WI38 (cell line): ENCODE results near the gene EFNA5.

Experiments
- H3K4me3 ChIP-seq: 2 replicates; pipeline ENCODE4 v1.5.1; 2011; ENCODE audit warnings: low read depth, mild to moderate bottlenecking, control low read depth, low read length
- CTCF ChIP-seq: IDR thresholded peaks from 2 replicates; pipeline ENCODE4 v1.5.1; 2012; ENCODE audit warnings: low read depth, mild to moderate bottlenecking, control low read depth, low read length

Gene EFNA5

DNA sequence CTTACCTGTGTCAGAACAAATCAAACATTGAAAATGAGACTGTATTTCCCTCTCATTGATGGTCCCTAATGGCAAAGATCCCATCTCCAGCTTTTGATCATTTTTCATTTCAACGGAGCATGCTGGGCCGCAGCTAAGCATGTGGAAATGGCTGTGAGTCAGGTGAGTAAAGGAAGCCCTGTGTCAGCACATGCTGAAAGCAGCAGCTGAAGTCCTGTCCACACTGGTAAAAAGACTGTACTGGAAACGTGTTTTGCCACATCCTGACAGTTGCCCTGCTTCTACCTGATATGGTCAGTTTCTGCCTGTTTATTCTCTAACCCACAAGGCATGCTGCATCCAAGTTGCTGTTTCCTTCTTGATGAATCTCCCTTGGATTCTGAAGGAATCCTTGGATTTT lies 330.1 kb downstream of the EFNA5 start:
- H3K4me3 ChIP-seq, result no peak overlapping the region
- TF ChIP-seq CTCF, result no peak

- TF ChIP-seq CTCF, result no peak
- no peak overlapping the region for H3K4me3 ChIP-seq
Observed at GRCh38 chr5:107338335-107338734, 332.4 kb downstream of the EFNA5 start.

GRCh38 chr5:107337281-107337680 lies 333.5 kb downstream of the EFNA5 start:
- no peak overlapping the region for H3K4me3 ChIP-seq
- no peak for TF ChIP-seq CTCF

- no peak for TF ChIP-seq CTCF
- no peak overlapping the region for H3K4me3 ChIP-seq
Observed at GRCh38 chr5:107331882-107332281, 338.9 kb downstream of the EFNA5 start.

GRCh38 chr5:107331312-107331711 lies 339.4 kb downstream of the EFNA5 start:
- TF ChIP-seq CTCF, result no peak
- H3K4me3 ChIP-seq, result no peak overlapping the region

DNA sequence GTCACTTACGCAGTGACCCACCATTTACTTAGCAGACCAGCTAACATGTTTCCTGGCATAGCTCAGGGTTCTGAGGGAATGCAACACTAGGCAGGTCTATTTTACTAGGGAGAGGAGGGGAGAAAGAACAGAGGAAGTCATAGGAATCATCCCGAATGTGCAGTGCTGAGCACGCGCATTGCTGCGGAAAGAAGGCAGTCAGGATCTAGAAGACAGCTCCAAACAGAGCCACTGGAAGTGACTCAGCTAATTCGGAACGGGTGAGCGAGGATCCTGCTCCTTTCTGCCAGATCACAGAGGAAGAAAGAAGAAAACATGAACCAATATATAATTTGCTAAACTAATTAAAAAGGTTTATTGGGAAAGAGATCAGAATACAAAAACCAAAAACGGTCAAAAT lies 339.8 kb downstream of the EFNA5 start:
- no peak for TF ChIP-seq CTCF
- H3K4me3 ChIP-seq, result no peak overlapping the region

DNA sequence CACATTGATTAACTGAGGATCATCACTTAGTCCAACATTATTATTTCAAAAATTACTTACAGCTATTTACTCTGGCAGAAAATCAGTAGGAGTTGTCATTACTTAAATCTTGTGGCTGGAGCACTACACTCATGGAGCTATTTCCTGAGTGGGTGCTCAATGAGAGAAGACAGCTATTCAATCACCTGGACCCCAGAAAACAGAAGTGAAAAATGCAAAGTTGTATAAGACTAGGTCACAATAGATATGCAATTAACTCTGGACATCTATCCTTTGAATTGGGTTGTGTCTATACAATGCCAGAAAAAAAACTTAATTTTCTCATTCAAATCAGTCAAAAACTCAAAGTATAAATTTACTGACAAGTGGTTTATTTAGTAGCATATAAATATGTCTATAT lies 340.9 kb downstream of the EFNA5 start:
- TF ChIP-seq CTCF, result no peak
- H3K4me3 ChIP-seq, result no peak overlapping the region
